GM12801 (cell line): ENCODE results near the gene BAG2.

Experiments
- CTCF ChIP-seq: IDR thresholded peaks from one replicate; pipeline ENCODE4 v1.5.1; 2011; ENCODE audit warnings: control low read depth; ENCODE audit not compliant: insufficient read length; ENCODE audit errors: extremely low read depth

BAG2 gene

GRCh38 chr6:57210060-57210459, 37.9 kb downstream of the BAG2 start:
- TF ChIP-seq CTCF, result no peak

GRCh38 chr6:57215260-57215659, 43.1 kb downstream of the BAG2 start:
- TF ChIP-seq CTCF, result no peak

GRCh38 chr6:57216235-57217101, 44.3 kb downstream of the BAG2 start:
- no peak for TF ChIP-seq CTCF

- no peak for TF ChIP-seq CTCF
Measured at GRCh38 chr6:57217270-57217669, 45.1 kb downstream of the BAG2 start.

GRCh38 chr6:57220083-57220703, 48.1 kb downstream of the BAG2 start:
- TF ChIP-seq CTCF, result no peak

GRCh38 chr6:57221191-57221935, 49.2 kb downstream of the BAG2 start:
- no peak for TF ChIP-seq CTCF
